KMS-11 (cell line): Measurements from ENCODE around the gene MAPK12.

ENCODE experiments used
- H2AFZ ChIP-seq: fragments of 200-600 bp; sonication (generic); 2 replicates; pipeline ENCODE4 v1.6.1; 2016; ENCODE audit warnings: antibody characterized with exemption, mixed run types, low read depth
- H3K27ac ChIP-seq: fragments of 200-600 bp; sonication (generic); 2 replicates; pipeline ENCODE4 v1.6.1; 2016; ENCODE audit warnings: mild to moderate bottlenecking, mixed run types
- H3K27me3 ChIP-seq: fragments of 200-600 bp; sonication (generic); 2 replicates; pipeline ENCODE4 v1.6.1; 2017; ENCODE audit warnings: mild to moderate bottlenecking, low read depth, mixed run types, moderate library complexity; ENCODE audit not compliant: insufficient read depth
- H3K36me3 ChIP-seq: fragments of 200-600 bp; sonication (generic); 2 replicates; pipeline ENCODE4 v1.6.1; 2017; ENCODE audit warnings: mild to moderate bottlenecking, mixed run types; ENCODE audit not compliant: insufficient read depth
- H3K4me1 ChIP-seq: fragments of 200-600 bp; sonication (generic); 2 replicates; pipeline ENCODE4 v1.6.1; 2016; ENCODE audit warnings: mild to moderate bottlenecking, low read depth, mixed run types; ENCODE audit not compliant: poor library complexity, severe bottlenecking
- H3K4me2 ChIP-seq: fragments of 200-600 bp; sonication (generic); 2 replicates; pipeline ENCODE4 v1.7.0; 2016; ENCODE audit warnings: mild to moderate bottlenecking, mixed run types
- H3K4me3 ChIP-seq: fragments of 200-600 bp; sonication (generic); IDR thresholded peaks from 2 replicates; pipeline ENCODE4 v1.6.1; 2017; ENCODE audit warnings: low read depth, low read length, mixed read lengths; ENCODE audit not compliant: insufficient read depth
- H3K79me2 ChIP-seq: fragments of 200-600 bp; sonication (generic); 2 replicates; pipeline ENCODE4 v1.6.1; 2016; ENCODE audit warnings: low read depth, mixed run types; ENCODE audit not compliant: insufficient read depth
- H3K9ac ChIP-seq: fragments of 200-600 bp; sonication (generic); 2 replicates; pipeline ENCODE4 v1.6.1; 2016; ENCODE audit warnings: mild to moderate bottlenecking, mixed run types
- H4K20me1 ChIP-seq: fragments of 200-600 bp; sonication (generic); 2 replicates; pipeline ENCODE4 v1.6.1; 2016; ENCODE audit warnings: mild to moderate bottlenecking, mixed run types; ENCODE audit not compliant: insufficient read depth
- TF ChIP-seq, protein P1 (sequence below): fragments of 200-600 bp; sonication (generic); conservative IDR thresholded peaks from 2 replicates; pipeline ENCODE4 v1.6.1; 2017; ENCODE audit warnings: low read depth, mild to moderate bottlenecking, antibody characterized with exemption, low read length, moderate library complexity, mixed read lengths

Gene MAPK12

DNA sequence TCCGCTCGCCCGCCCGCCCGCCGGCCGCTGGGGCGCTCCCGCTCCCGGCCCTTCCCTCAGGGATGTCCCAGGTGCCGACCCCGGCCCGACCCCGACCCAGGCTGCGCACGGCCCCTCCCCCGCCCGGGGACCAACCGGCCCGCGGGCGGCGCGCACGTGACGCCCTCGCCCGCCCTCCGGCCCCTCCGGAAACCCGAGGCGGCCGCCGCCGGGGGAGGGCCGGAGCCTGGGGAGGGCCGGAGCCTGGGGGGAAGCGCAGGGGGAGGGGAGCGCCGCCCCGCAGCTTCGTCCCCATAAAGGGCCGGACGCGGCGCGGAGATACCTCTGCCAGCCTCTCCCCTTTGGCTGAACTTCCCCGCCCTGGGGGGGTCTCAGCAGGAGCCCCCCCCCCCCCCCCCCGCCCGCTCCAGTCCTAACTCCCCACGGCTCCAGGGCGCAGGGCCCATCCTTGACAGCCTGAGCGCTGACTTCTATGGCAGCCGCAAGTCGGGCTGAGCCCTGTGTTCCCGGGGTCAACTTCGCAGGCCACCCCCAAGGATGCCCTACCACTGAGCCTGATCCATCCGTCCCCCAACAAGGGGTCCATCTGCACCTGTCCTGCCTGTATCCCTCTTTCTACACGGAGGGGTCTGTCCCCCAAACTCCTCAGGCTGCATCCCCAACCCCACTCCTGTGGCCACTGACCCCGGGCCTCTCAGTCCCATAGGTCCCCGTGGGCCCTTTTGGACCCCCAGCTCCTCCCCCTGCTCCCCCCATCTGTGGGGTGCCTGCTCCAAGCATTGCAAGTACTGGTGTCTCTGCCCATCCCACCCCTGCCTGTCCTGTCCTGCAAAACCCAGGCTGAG lies at the start of gene MAPK12:
TSS of gene MAPK12 (minus strand) at position 69 of the 845 bp plus-strand sequence. CDS start 174 bp downstream, outside the sequence.
- H3K4me2 ChIP-seq, result peak within 1 kb of the TSS; percentile 50; the same call in 1 of the 2 replicates
- H2AFZ ChIP-seq, result no peak within 1 kb of the TSS; the same call in 1 of the 2 replicates
- H3K36me3 ChIP-seq, result no peaks in the 10 kb centered on the region
- no peak within 1 kb of the TSS for H3K4me3 ChIP-seq
- peaks cover 10% of the 10 kb centered on the region for H3K4me1 ChIP-seq
- H3K9ac ChIP-seq, result peak within 1 kb of the TSS; percentile 60; the same call in 1 of the 2 replicates
- TF ChIP-seq, protein P1, sequence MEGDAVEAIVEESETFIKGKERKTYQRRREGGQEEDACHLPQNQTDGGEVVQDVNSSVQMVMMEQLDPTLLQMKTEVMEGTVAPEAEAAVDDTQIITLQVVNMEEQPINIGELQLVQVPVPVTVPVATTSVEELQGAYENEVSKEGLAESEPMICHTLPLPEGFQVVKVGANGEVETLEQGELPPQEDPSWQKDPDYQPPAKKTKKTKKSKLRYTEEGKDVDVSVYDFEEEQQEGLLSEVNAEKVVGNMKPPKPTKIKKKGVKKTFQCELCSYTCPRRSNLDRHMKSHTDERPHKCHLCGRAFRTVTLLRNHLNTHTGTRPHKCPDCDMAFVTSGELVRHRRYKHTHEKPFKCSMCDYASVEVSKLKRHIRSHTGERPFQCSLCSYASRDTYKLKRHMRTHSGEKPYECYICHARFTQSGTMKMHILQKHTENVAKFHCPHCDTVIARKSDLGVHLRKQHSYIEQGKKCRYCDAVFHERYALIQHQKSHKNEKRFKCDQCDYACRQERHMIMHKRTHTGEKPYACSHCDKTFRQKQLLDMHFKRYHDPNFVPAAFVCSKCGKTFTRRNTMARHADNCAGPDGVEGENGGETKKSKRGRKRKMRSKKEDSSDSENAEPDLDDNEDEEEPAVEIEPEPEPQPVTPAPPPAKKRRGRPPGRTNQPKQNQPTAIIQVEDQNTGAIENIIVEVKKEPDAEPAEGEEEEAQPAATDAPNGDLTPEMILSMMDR, result no peak
- no peak within 1 kb of the TSS for H3K27ac ChIP-seq
- H3K27me3 ChIP-seq, result no peaks in the 10 kb centered on the region
- no peaks in the 10 kb centered on the region for H4K20me1 ChIP-seq
- H3K79me2 ChIP-seq, result no peaks in the 10 kb centered on the region

DNA sequence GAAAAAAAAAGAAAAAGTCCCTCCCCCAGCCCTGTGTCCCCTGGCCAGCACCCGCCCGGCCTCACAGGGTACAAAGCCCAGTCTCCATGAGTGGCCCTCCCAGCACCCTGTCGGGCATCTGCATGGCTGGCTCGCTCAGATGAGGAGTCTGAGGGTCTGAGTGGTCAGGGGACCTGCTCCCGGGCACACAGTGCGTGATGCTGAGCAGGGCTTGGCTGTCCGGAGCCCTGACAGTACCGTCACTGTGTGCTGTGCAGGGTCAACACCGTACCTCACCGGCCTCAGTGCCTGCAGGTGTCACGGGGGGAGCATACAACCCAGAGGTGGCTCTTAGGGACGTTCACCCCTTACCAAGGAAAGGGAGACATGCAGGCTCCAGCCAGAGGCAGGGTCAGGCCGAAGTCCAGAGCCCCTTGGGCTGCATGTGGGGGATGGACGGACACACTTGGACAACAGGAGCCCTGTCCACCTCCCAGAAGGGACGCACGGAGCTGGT lies 49.5 kb upstream of the MAPK12 start:
- no peaks in the 10 kb centered on the region for H3K36me3 ChIP-seq
- no peak overlapping the region for H3K4me3 ChIP-seq
- H3K79me2 ChIP-seq, result no peaks in the 10 kb centered on the region
- no peak overlapping the region for H2AFZ ChIP-seq
- no peak overlapping the region for H3K4me2 ChIP-seq
- TF ChIP-seq, protein P1, result no peak
- no peaks in the 10 kb centered on the region for H3K27me3 ChIP-seq
- no peak overlapping the region for H3K9ac ChIP-seq
- H4K20me1 ChIP-seq, result no peaks in the 10 kb centered on the region
- H3K27ac ChIP-seq, result no peak overlapping the region
- peaks cover 9% of the 10 kb centered on the region for H3K4me1 ChIP-seq

DNA sequence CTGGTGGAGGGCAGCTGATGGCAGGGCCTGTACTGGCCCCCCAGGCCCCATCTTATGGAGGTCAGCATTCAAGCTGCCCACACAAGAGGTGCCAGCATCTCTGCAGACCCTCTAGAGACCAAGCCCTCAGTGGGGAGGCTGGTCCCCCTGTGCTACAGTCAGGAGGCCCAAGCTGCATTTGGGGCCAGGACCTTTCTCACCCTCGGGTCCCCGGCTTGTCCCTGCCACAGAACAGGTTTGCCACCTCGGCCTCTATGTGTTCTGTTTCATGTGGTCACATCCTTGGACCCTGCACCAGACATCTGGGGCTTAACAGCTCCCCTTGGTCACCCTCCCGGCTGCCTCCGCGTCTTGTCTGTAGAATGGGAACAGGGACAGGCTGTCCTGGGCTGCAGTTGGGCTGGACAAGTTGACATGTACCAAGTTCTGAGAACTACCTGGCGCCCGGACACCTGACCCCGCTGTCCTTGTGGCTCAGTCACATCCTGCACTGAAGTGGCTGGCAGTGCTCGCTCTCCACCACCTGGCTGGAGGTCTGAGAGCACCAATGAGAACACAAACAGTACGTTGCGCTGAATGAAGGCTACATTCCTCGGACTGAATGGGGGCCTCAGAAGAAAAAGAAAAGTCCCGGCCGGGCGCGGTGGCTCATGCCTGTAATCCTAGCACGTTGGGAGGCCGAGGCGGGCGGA lies 48.7 kb upstream of the MAPK12 start:
- no peaks in the 10 kb centered on the region for H3K79me2 ChIP-seq
- H3K4me2 ChIP-seq, result no peak overlapping the region
- no peak overlapping the region for H2AFZ ChIP-seq
- peaks cover 11% of the 10 kb centered on the region for H3K4me1 ChIP-seq
- H3K27ac ChIP-seq, result no peak overlapping the region
- H3K4me3 ChIP-seq, result no peak overlapping the region
- no peak overlapping the region for H3K9ac ChIP-seq
- H3K27me3 ChIP-seq, result no peaks in the 10 kb centered on the region
- no peaks in the 10 kb centered on the region for H3K36me3 ChIP-seq
- TF ChIP-seq, protein P1, result no peak
- no peaks in the 10 kb centered on the region for H4K20me1 ChIP-seq

DNA sequence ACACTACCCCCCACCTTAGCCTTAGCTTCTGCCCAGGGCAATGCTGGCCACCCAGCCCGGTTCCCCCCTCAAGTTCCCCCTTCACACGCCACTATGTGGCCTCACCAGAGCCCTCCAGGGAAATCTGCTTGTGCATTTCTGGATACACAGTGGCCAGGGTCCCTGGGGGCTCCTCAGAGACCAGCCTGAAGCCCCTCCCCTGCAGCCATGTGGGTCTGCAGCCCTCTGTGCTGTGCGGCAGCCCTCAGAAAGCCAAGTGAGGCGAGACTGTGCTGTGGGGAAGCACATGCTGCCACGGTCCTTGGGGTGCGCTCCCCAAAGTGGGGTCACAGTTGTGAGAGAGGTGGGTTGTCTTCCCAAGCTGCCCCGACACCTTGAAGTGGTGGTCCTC lies 48.1 kb upstream of the MAPK12 start:
- no peak overlapping the region for H2AFZ ChIP-seq
- H3K27ac ChIP-seq, result no peak overlapping the region
- no peaks in the 10 kb centered on the region for H3K27me3 ChIP-seq
- no peaks in the 10 kb centered on the region for H3K36me3 ChIP-seq
- no peak overlapping the region for H3K9ac ChIP-seq
- H3K4me1 ChIP-seq, result peaks cover 7% of the 10 kb centered on the region
- no peak overlapping the region for H3K4me2 ChIP-seq
- H3K79me2 ChIP-seq, result no peaks in the 10 kb centered on the region
- H3K4me3 ChIP-seq, result no peak overlapping the region
- no peaks in the 10 kb centered on the region for H4K20me1 ChIP-seq
- TF ChIP-seq, protein P1, result no peak
